GM23248 (cell line): ENCODE data around the gene HMCN1.

Experiments
- EZH2 ChIP-seq: fragments of 200-600 bp; sonication (generic); IDR thresholded peaks from 2 replicates; pipeline ENCODE4 v1.6.1; 2018; ENCODE audit warnings: antibody characterized with exemption, mild to moderate bottlenecking; ENCODE audit not compliant: insufficient read depth, poor library complexity, severe bottlenecking
- EZH2phosphoT487 ChIP-seq: fragments of 200-600 bp; sonication (generic); IDR thresholded peaks from 2 replicates; pipeline ENCODE4 v1.6.1; 2018; ENCODE audit warnings: antibody characterized with exemption, moderate library complexity, mild to moderate bottlenecking, low read depth; ENCODE audit not compliant: insufficient read depth

DNA sequence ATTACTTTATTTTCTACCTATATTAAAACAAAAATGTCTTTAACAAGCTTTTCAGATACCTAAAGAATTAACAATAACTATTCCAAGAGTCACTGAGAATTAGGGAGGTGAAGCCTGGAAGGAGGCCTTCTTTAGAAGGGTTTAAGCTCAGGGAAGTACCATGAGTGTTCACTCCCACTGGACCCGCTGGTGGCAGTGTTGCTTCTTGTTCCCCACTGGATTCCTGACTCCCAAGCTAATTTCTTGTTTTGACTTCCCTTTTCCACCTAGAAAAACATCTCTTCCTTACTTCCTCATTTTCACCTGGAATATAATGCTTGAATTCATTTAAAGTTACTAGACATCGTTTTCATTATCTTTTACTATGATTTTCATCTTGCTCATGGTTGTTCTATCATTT, 264.2 kb downstream of the HMCN1 start:
- TF ChIP-seq EZH2 (no peak), EZH2phosphoT487 (no peak)
